Right lung (tissue), 5 donors: Measurements from ENCODE around the gene GUCY2C. TPM values are rescaled to one million over a fixed set of nuclear protein-coding genes. Genes with fewer than 3 reads are reported as not detected.
"Not testable (repeated sequence)": the region's sequence is repeated elsewhere in the genome, so short reads cannot be mapped to it uniquely, and the experiment has no call there.

Experiments
- DNase-seq, 2 donors: peaks; one replicate each; pipeline ENCODE4 v3.0.0-alpha.2; 2013
- polyA plus RNA-seq, 5 donors: library from polyadenylated mRNA; unstranded; fragments of 120-200 nt; gene quantifications; one replicate each; pipeline versions ENCODE4 v1.2.1 to v1.2.3, GENCODE V29; 2013; ENCODE audit warnings: inconsistent platforms in 1 of 5, low replicate concordance in 1 of 5; ENCODE audit not compliant: insufficient read length in 5 of 5, insufficient read depth in 1 of 5

Gene GUCY2C
- polyA plus RNA-seq, 5 donors, result 0.21 to 0.71 (median 0.55) TPM

GRCh38 chr12:14682231-14682630 is 14.2 kb downstream of the GUCY2C start:
- not testable (repeated sequence) for DNase-seq

GRCh38 chr12:14681625-14682024 is 14.8 kb downstream of the GUCY2C start:
- DNase-seq, result no peak

- no peak for DNase-seq
These were observed 15.2 kb downstream of the GUCY2C start for GRCh38 chr12:14681190-14681589.

GRCh38 chr12:14678547-14679150 is 17.8 kb downstream of the GUCY2C start:
- no peak for DNase-seq

- DNase-seq, result no peak
These were observed 27.8 kb downstream of the GUCY2C start for GRCh38 chr12:14668591-14668990.

GRCh38 chr12:14665354-14666348 is 30.7 kb downstream of the GUCY2C start:
- no peak for DNase-seq

GRCh38 chr12:14664434-14665023 is 31.9 kb downstream of the GUCY2C start:
- no peak for DNase-seq

- no peak for DNase-seq
These were observed 33.4 kb downstream of the GUCY2C start for GRCh38 chr12:14663002-14663401.

GRCh38 chr12:14656846-14657245 is 39.6 kb downstream of the GUCY2C start:
- no peak for DNase-seq

GRCh38 chr12:14655284-14655683 is 41.1 kb downstream of the GUCY2C start:
- no peak for DNase-seq

- no peak for DNase-seq
These were observed 41.6 kb downstream of the GUCY2C start for GRCh38 chr12:14654842-14655241.

- DNase-seq, result no peak
These were observed 42.0 kb downstream of the GUCY2C start for GRCh38 chr12:14654416-14654815.

GRCh38 chr12:14652483-14652882 is 43.9 kb downstream of the GUCY2C start:
- no peak for DNase-seq

GRCh38 chr12:14651371-14651770 is 45.0 kb downstream of the GUCY2C start:
- no peak for DNase-seq

GRCh38 chr12:14650789-14651188 is 45.6 kb downstream of the GUCY2C start:
- DNase-seq, result no peak

- no peak for DNase-seq
These were observed 49.2 kb downstream of the GUCY2C start for GRCh38 chr12:14647028-14647750.

GRCh38 chr12:14643251-14643650 is 53.1 kb downstream of the GUCY2C start:
- no peak for DNase-seq

- DNase-seq, result no peak
These were observed 58.3 kb downstream of the GUCY2C start for GRCh38 chr12:14638066-14638465.

GRCh38 chr12:14635776-14636175 is 60.6 kb downstream of the GUCY2C start:
- no peak for DNase-seq

- no peak for DNase-seq
These were observed 65.6 kb downstream of the GUCY2C start for GRCh38 chr12:14630793-14631192.

- peak in 1 of 2 donors; percentile 59 for DNase-seq
These were observed 66.3 kb downstream of the GUCY2C start for GRCh38 chr12:14629832-14630710.
